ENCODE measurements around the gene TBC1D7. TPM values are rescaled to one million over a fixed set of nuclear protein-coding genes. Genes with fewer than 3 reads are reported as not detected.

Gene TBC1D7
- total RNA-seq, 1 experiment from 2014 or later: 13.7 TPM

DNA sequence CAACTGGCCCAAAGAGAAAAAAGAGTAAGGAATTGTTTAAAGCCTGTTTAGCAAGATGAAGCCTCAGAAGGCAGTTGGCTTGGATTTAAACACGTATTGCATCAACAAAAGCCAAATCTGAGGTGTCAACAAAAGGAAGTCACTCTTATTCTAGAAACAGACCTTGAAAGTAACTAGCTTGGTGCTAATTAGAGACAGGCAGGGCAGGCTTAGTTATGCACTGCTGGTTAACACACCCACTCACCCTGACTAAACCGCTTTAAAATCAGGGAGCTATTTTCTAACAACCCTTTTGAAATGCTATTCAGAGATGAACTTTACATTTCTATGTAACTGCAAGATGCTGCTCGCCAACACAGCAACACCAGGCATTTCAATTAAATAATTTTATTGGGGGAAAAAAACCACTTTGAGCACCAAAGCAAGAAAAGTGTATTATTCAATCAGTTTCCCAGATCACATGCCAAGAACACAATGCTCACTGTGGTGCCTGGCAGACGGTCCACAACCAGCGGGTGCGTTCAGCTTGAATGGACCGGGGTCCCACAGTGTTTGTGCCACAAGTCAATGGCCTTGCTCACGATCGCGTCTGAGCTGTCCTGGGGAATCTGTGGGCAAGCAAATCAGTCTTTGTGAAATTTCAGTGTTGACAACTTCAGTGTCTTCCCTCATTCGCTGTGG is 23.6 kb downstream of the TBC1D7 start:
- ATAC-seq: no peak
- H3K36me3 ChIP-seq (ENCODE audit: control insufficient read depth in 1 of 2, insufficient read depth in 2 of 2, low read length in 2 of 2): peaks cover 0 to 11% of the 10 kb centered on the region in 2 experiments; a peak in 1 of 4 replicates
- no peak overlapping the region for H3K27ac ChIP-seq (ENCODE audit: low read depth, low read length)
- H3K9me3 ChIP-seq (ENCODE audit: control insufficient read depth in 1 of 2, insufficient read depth in 1 of 2, low read depth in 1 of 2, low read length in 2 of 2): no peaks in the 10 kb centered on the region
- POLR2A ChIA-PET: no interaction called here
- RAD21 ChIA-PET (ENCODE audit: low non-redundant PET in 1 of 2, low total read pairs in 2 of 2, uncharacterized antibody in 2 of 2, unreplicated experiment in 2 of 2): no interaction called here
- H3K9me2 ChIP-seq (ENCODE audit: insufficient read depth): no peaks in the 10 kb centered on the region
- no peak overlapping the region for H3K4me2 ChIP-seq (ENCODE audit: low read length)
- no peak overlapping the region for H2AFZ ChIP-seq (ENCODE audit: low read depth, low read length, poor library complexity, severe bottlenecking)
- CTCF ChIA-PET: no interaction called here
- no peak overlapping the region for H3K9ac ChIP-seq (ENCODE audit: low read length)
- H3K27me3 ChIP-seq (ENCODE audit: insufficient read depth, low read length): no peaks in the 10 kb centered on the region
- no TSS peak for BruUV-seq (replicated peaks)
- DNase-seq (ENCODE audit: low read depth, low spot score): no peak
- intact Hi-C loops (cut with micrococcal nuclease): no loop called here
- H3K4me1 ChIP-seq (ENCODE audit: control insufficient read depth in 1 of 2, insufficient read depth in 2 of 2, low read length in 2 of 2): peaks cover 0 to 16% of the 10 kb centered on the region in 2 experiments; a peak in 2 of 4 replicates
- TF ChIP-seq, protein P1, sequence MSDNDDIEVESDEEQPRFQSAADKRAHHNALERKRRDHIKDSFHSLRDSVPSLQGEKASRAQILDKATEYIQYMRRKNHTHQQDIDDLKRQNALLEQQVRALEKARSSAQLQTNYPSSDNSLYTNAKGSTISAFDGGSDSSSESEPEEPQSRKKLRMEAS (IDR thresholded peaks at IDR 0.05): no peak
- TF ChIP-seq RAD21 (IDR thresholded peaks at IDR 0.05; ENCODE audit: low read depth): no peak
- TF ChIP-seq, protein P2, sequence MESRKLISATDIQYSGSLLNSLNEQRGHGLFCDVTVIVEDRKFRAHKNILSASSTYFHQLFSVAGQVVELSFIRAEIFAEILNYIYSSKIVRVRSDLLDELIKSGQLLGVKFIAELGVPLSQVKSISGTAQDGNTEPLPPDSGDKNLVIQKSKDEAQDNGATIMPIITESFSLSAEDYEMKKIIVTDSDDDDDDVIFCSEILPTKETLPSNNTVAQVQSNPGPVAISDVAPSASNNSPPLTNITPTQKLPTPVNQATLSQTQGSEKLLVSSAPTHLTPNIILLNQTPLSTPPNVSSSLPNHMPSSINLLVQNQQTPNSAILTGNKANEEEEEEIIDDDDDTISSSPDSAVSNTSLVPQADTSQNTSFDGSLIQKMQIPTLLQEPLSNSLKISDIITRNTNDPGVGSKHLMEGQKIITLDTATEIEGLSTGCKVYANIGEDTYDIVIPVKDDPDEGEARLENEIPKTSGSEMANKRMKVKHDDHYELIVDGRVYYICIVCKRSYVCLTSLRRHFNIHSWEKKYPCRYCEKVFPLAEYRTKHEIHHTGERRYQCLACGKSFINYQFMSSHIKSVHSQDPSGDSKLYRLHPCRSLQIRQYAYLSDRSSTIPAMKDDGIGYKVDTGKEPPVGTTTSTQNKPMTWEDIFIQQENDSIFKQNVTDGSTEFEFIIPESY (IDR thresholded peaks at IDR 0.05; ENCODE audit: extremely low read depth, insufficient replicate concordance, low read length): no peak
- TF ChIP-seq SP1 (IDR thresholded peaks at IDR 0.05; ENCODE audit: low read depth): no peak
- TF ChIP-seq POLR2AphosphoS5 (IDR thresholded peaks at IDR 0.05; ENCODE audit: low read depth, low read length): no peak
- no peak for TF ChIP-seq TCF7L2 (IDR thresholded peaks at IDR 0.05; ENCODE audit: borderline replicate concordance, extremely low read depth, insufficient read depth, insufficient read length)
- no peak for TF ChIP-seq ZNF274 (IDR thresholded peaks at IDR 0.05; ENCODE audit: low read depth, low read length)
- no peak for TF ChIP-seq SRF (IDR thresholded peaks at IDR 0.05; ENCODE audit: low read depth)
- no peak for TF ChIP-seq EZH2phosphoT487 (IDR thresholded peaks at IDR 0.05; ENCODE audit: borderline replicate concordance)
- TF ChIP-seq EGR1 (IDR thresholded peaks at IDR 0.05; ENCODE audit: low read depth): no peak
- no peak for TF ChIP-seq SIN3A (IDR thresholded peaks at IDR 0.05; ENCODE audit: low read depth)
- no peaks in the 10 kb centered on the region for H3K79me2 ChIP-seq (ENCODE audit: insufficient read depth, low read length)
- no peak overlapping the region for H3K4me3 ChIP-seq (replicated peaks in 1 of 2; ENCODE audit: low read depth in 1 of 2, low read length in 2 of 2)
- no peaks in the 10 kb centered on the region for H4K20me1 ChIP-seq (ENCODE audit: insufficient read depth)

All from HCT116 (cell line).